NCI-H2171 treated with DMSO at 0.1 percent for 48 hours (cell line): ENCODE measurements around the gene BMPER.

Source experiments
- DNase-seq: peaks from one replicate; lab custom pipeline; 2025; lab: John Stamatoyannopoulos, UW

The BMPER gene

DNA sequence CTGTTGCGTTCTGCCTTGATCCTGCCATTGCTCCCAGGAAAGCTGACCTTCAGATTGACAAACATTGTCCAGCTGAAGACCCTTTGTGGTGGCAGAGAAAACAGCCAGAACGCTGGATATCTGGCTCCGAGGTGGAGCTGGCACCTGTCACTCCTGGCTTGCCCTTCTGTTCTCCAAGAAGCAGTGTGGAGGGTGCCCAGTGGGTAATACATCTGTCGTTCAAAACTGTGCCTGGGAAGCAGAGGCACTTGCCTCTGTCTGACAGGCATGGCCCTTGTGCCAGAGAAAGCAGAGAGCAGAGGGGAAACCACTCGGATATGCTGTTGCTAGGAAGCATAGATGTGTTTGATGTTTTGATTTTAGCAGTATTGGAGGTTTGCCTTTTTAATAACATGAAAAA, 231.4 kb downstream of the BMPER start:
- peak; percentile 63 for DNase-seq

DNA sequence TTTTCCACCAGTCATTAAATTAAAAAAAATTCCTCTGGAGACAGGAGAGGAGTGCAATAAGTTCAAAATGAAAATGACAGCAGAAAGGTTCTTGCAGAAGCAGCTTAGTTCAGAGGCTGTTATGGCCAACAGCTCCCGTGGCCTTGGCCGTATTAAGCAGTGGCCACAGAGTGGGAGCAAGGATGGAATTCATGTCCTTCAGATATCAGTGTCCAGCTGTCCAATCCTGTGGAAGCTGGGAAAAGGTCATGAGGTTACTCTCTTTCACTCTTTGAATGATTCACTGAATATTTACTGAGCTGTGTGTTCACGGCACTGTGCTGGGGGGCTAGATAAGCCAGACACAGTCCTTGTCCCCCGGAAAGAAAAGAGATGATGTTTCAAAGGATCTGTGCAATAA, 231.8 kb downstream of the BMPER start:
- DNase-seq: no peak

DNA sequence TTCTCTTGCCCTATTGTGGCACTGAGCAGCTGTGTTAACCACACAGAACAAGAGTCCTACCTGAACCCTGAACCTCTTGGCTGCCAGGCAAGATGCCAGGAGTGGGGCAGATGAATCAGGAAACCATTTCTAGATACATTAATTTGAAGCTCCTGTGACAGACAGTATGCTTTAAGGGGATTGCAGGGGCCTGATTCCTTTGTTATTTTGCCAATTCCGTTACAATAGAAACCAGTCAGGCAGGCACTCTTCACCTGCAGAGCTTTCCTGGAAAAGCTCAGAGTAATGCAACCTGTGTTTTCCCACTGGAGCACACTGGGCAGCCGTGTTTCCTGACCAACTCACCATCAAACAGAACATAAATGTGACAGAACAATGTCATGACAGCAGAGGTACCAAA, 233.1 kb downstream of the BMPER start:
- no peak for DNase-seq

DNA sequence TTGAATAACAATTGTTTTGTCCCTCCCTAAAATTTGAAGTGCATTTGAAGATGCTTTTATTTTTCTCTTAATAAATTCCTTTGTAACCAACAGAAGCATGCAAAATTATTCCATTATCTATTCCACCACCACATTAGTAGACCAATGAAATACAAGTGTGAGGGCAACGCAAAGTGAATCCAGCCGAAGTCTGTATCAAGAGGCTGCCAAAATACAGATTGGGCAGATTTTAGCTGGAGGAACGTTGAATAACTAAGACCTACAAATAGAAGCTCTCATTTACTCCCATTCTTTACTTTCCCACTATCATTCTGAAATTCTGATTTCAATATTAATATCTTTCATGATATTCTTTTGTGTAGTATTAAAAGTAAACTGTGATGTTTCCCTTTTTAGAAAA, 233.7 kb downstream of the BMPER start:
- DNase-seq: no peak

DNA sequence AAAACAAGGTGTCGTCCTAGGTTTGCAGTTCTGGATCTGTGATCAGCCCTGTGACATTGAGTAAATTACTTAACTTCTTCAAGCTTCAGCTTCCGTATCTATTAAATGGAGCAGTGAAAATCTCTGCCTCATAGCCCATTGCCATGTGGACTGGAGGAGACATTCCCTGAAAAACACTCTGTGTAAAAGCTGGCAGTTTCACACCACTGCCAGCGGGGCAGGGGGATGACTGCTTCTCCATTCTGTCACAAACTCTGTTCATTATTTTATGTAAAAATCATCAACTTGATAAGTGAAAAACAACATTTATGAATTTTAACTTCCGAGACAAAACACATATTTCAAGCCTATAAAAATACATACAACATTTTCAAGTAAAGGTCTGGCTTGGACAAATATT, 234.7 kb downstream of the BMPER start:
- no peak for DNase-seq

DNA sequence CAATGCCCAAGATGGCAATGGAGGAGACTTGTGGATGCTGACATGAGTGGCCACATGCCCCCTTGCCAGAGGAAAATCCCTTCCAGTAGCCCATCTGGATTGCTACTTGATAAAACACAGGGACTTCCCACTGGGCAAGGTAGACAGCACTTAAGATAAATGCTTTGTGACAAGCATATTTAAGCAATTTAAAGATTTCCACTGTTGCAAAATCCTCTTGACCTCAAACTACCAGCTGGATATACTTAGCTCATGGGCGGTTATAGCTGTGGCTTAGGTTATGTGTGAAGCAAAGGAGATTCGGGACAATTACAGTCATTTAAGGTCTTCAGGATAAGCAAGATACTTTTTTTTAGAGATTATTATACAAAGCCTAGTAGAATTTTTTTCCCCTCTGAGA, 238.1 kb downstream of the BMPER start:
- no peak for DNase-seq

DNA sequence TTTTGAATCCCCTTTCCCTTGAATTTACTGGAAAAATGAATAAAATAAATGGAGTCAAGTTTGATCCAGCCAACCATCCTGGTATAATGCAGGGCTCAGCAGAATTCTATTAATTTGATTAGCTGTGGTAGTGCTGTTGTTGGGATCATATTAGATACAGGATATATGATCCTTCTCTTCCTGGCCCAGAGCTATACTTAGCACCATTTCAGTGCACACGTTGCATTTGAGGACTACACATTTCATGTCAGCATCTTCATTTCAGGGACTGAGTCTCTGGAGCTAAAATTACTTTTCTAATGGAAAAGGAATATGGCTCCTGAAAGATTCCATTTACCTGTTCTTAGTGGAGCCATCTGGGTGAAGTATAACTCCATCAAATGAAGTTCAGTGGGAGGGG, 240.3 kb downstream of the BMPER start:
- DNase-seq: no peak

DNA sequence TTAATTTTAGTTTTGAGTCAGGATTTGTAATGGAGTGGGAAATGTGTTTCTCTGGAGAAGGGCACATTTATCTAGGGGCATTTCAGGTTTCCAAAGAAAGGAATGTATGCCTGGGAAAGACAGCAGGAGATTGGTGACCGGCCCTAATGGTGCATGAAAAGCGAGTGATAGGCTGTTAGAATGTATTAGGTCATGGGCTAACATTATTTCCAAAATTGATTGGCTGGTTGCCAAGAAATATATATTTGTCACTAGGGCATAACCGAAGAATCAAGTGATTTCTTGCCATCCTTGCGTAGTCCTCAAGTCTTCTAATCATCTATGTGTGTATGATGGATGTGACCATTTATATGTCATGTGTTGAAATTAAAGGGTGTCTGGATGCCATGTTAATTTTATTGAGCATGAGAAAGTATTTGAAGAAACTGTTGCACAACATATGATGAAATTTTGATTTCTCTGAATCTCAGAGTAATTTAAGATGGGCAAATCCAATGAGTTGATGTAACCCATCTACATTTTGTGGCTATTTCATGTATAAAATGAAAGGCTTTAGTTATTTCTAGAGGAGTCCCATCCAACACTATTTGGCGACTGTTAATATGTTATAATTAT, 248.4 kb downstream of the BMPER start:
- no peak for DNase-seq

DNA sequence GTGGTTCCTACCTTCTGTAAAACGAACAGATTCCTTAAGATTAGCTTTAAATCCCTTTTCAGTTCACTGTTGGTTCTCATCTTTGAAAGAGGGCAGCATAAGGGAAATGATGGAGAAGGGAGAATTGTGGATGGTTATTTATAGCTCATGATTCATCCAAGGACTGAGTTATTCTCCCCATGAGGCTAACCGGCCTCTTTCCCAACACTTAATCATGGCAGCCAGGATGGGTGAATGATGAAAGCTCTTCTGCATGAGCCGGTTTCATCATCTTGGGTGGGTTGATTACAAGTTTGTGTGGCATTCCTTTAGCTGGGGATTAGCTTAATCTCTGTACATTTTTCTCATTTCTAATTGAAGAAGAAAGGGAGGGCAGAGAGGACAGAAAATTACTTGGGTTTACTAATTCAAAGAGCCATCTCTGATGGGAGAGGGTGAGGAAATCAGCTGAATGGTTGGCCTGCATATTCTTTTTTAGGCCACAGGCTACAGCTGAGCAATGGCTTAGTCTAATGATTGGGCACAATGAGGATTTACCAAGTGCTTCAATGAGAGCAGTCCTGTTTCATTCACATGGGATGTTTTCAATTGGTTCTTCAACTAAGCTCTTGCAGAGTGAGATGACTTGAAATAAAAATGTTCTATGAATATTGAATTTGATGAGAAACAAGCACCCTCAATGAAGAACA, 250.0 kb downstream of the BMPER start:
- no peak for DNase-seq

DNA sequence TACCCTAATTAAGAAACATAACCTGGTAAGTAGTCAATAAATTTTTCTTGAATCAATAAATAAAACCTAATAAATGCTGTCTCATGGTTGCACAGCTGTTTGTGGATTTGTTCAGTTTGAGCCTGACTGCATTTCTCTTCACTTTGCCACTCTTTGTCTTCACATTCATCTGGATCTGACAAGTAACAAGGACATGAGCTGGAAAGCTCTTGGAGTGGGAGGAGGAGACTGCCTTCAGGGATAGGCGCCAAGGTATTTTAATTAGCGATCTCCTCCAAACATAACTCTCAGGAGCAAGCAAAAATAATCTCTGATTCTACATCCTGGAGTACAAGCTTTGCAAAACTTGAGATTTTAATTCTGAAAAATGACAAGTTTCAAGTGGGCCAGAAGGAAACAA, 251.0 kb downstream of the BMPER start:
- DNase-seq: no peak

DNA sequence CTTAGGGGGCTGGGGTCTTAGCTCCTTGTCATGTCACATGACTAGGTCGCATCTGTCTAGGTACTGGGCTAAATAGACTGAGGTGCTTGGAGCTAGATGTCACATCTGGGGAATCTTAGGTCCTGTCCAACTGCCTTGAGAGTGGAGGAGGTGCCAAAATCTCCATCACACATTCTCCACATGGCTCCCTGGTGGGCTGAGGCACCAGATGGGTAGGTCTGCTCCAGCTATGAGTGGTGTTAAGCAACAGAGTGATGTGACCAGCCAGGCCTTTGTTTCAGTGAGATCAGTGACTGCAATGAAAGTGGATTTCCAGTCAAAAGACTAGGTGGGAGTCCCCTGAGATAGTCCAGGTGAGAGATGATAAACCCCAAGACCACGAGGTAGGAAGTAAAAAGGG, 251.8 kb downstream of the BMPER start:
- DNase-seq: no peak

DNA sequence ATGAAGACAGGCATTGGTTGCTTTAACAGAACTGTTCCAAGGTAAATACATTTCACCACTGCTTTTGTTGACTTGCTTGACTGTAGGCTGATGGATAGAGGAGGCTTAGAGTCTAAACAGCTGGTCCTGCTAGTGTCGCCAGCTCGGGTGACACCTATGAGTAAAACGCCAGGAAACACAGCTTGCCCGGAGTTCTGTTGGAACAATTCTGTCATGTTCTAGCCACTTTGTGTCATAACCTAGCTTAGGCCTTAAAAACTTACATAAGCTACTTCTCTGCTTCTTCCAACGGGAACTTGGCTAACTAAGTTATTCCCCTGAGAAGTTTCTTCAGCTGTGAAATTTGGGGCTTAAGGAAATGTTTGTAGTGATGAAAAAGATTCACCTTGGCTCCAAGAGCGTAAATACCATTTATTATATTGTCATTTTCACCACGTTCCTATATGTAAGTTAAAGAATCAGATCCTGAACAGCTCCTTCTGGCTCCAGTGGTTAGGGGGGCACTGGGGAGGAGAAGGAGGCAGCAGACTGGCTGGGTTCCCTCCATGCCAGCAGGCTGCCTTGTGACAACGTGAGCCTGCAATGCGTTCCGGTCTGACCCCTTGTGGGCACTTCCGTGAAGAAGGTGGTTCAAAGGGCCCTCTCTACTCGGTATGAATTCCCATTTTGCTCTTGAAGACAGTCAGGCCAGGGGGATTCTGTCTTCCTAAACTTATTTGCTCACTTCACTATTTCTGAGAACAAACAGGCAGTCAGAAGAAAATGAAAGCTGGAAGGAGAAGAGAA, 253.2 kb downstream of the BMPER start:
- DNase-seq: peak; percentile 51

DNA sequence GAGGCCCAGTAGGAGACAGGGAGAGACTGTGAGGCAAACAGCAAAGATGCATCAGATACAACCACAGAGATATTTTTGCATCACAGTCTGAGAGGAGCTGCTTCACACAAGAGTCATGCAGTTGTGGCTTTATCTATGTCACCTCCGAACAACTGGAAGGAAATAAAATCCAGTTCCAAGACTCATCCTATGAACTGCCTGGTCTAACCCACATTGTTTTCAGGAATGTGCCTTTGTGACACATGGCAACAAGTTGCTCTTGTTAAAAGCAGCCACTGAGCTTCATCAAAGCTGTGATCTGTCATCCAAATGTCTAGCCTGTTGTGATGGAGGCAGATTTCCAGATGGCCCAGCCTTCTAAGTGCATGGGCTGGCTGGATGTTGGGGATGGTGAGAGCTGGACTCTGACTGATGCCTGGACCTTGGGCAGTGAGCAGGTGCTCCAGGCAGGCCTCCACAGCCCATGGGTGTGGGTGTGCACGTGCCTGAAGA, 255.0 kb downstream of the BMPER start:
- no peak for DNase-seq

DNA sequence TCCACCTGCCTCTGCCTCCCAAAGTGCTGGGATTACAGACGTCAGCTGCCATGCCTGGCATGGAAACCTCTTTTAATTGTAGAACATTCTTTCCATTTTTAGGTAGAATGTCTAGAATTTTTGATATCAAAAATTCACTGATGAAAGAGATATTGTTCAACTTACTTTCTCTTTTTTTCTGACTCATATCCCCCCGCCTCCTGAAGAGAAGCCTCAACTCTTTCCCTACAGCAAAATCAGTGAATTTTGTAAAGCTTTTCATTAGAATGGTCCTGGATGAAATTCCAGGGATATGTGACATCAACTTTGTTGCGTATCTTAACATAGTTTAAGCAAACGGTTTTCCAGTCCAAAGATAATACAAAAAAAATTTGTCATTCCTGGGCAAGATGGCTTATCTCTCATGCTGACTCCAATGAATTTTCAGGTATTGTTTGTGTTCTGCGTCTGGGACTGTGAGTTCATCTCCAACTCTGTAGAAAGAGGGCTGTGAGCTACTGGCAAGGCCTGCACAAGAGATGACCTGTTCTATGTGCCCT, 256.8 kb downstream of the BMPER start:
- no peak for DNase-seq

DNA sequence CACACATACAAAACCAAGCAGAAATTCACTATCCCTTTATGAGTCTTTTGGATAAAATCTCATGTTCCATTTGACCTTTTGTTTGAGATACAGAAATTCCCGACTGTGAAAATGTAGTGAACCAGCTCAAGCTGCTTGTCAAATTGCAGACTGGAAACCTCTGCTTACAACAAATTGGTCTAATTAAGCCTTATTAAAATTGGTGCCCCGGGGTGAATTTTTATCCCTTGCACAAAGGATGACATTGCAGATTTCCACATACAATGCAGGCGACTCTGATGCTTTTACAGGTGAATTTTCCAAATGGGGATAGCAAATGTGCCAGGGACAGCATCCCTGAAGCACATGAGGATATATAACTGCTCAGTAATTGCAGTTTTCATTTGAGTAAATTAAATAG, 257.3 kb downstream of the BMPER start:
- DNase-seq: no peak

DNA sequence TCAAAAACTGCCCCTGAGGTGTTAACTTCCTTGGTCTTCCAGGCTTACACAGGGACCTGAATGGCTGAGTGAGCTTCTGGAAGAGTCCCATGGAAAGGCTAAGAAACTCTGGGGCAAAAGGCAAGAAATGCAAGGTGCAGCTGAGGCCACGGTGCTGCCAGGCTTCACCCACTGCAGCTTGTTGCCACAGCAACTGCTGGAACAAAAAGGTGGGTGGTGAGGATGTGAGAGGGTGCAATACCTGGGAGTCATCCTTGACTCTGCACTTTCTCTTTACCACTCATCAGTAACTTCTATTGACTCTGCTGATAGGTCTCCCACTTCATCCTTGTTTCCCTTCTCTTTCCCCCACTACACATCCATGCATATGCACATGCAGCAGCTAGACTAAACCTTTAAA, 258.6 kb downstream of the BMPER start:
- DNase-seq: no peak

DNA sequence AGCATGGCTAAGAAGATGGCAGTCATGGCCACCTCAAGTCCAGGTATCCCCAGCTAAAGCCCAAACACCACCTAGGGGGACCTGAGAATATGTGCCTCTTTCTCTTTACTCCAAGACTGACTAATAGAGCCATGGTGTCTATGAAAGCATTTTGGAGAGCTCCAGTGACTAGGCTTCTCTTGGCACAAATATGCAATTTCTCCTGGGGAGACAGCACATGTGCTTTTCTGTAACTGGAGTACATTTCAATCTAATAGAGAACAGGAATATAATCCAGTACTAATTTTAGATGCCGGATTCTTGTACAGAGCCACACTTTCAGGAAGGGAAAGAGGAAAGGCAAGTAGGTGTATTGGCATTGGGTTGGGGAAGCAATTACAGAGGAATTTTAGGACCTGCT, 260.1 kb downstream of the BMPER start:
- DNase-seq: no peak

DNA sequence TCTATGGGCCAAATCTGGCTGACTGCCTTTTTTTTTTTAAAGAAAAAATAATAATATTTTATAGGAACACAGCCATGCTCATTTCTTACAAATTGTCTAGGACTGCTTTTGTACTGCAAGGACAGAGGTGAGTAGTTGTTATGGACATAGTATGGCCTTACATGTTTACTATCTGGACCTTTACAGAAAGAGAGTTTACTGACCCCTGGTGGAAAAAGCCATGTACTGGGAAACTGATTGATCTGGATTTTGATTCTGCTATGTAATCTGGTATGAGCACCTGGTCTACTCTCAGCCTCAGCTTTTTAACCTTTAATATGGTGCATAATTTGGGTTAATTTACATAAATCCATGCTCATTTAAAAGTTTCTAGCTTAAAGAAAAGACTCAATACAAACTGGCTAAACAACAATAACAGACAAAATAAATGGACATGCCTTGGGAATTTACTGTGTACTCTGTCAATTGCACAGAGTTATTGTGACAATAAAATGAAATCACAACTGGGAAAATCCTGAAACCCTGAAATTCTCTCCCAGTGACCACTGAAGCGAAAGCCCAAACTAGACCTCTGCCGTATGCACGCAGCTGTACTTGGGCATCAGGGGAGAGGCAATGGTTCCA, 260.7 kb downstream of the BMPER start:
- DNase-seq: peak; percentile 14

DNA sequence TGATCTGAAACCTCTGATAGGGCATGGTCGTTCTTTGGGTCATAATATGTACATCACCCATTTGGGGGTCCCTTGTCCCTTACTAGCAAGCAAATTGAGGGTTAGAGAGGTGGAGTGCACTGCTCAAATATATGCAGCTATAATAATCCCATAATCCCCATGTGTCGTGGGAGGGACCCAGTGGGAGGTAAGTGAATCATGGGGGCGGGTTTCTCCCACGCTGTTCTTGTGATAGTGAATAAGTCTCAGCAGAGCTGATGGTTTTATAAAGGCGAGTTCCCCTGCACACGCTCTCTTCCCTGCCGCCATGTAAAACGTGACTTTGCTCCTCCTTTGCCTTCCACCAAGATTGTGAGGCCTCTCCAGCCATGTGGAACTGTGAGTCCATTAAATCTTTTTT, 262.7 kb downstream of the BMPER start:
- no peak for DNase-seq

DNA sequence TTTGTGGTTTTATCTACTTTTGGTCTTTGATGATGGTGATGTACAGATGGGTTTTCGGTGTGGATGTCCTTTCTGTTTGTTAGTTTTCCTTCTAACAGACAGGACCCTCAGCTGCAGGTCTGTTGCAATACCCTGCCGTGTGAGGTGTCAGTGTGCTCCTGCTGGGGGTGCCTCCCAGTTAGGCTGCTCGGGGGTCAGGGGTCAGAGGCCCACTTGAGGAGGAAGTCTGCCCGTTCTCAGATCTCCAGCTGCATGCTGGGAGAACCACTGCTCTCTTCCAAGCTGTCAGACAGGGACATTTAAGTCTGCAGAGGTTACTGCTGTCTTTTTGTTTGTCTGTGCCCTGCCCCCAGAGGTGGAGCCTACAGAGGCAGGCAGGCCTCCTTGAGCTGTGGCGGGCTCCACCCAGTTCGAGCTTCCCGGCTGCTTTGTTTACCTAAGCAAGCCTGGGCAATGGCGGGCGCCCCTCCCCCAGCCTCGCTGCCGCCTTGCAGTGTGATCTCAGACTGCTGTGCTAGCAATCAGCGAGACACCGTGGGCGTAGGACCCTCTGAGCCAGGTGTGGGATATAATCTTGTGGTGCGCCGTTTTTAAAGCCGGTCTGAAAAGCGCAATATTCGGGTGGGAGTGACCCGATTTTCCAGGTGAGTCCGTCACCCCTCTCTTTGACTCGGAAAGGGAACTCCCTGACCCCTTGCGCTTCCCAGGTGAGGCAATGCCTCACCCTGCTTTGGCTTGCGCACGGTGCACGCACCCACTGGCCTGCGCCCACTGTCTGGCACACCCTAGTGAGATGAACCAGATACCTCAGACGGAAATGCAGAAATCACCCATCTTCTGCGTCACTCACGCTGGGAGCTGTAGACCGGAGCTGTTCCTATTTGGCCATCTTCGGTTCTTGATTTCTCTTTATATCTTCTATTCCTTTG, 269.6 kb downstream of the BMPER start:
- peak; percentile 72 for DNase-seq

DNA sequence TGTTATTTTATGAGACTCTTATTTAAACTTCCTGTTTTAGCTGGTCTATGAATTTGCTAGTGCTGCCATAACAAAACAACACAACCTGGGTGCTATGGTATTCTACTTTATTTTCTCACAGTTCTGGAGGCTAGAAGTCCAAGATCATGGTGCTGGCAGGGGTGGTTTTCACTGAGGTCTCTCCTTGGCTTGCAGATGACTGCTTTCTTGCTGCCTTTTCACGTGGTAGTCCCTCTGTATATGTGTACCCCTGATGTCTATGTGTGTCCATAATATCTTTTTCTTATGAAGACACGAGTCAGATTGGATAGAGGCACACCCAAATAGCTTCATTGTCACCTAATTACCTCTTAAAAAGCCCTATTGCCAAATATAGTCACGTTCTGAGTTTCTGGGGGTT, 270.5 kb downstream of the BMPER start:
- DNase-seq: no peak
